Keratinocyte (primary cell): ENCODE measurements around the gene OR10K2. TPM values are rescaled to one million over a fixed set of nuclear protein-coding genes. Genes with fewer than 3 reads are reported as not detected.
"Not testable (repeated sequence)": the region's sequence is repeated elsewhere in the genome, so short reads cannot be mapped to it uniquely, and the experiment has no call there.

Experiments
- DNase-seq: peaks from one replicate; pipeline ENCODE4 v3.0.0-alpha.2; 2011; ENCODE audit warnings: low read depth, missing footprints, low spot score
- FAIRE-seq: peaks from 2 replicates; lab custom pipeline; 2011; peaks lifted over from hg19 to GRCh38; lab: Jason Lieb, UNC
- H2AFZ ChIP-seq: 2 replicates; pipeline ENCODE4 v1.6.0; 2012; ENCODE audit warnings: low read length, control low read depth, inconsistent platforms; ENCODE audit not compliant: control insufficient read depth
- H3K27ac ChIP-seq: 2 replicates; pipeline ENCODE4 v1.5.1; 2011; ENCODE audit warnings: low read length; ENCODE audit not compliant: control insufficient read depth, insufficient read depth
- H3K27me3 ChIP-seq: 3 replicates; pipeline ENCODE4 v1.6.0; 2011; ENCODE audit warnings: low read length; ENCODE audit not compliant: control insufficient read depth, insufficient read depth; ENCODE audit errors: extremely low read depth
- H3K36me3 ChIP-seq, 2 experiments: 2 replicates in 1 of 2; 3 replicates in 1 of 2; pipeline ENCODE4 v1.5.1; 2011; ENCODE audit warnings: low read length in 2 of 2, mild to moderate bottlenecking in 1 of 2; ENCODE audit not compliant: control insufficient read depth in 2 of 2, insufficient read depth in 2 of 2; ENCODE audit errors: extremely low read depth in 1 of 2
- H3K4me1 ChIP-seq: 3 replicates; pipeline ENCODE4 v1.5.1; 2011; ENCODE audit warnings: low read length; ENCODE audit not compliant: control insufficient read depth, insufficient read depth; ENCODE audit errors: extremely low read depth
- H3K4me2 ChIP-seq: 3 replicates; pipeline ENCODE4 v1.6.0; 2011; ENCODE audit warnings: low read depth, low read length; ENCODE audit not compliant: control insufficient read depth, insufficient read depth; ENCODE audit errors: extremely low read depth
- H3K4me3 ChIP-seq, 3 experiments: fragments of 200-600 bp in 1 of 3; sonication (generic) in 1 of 3; 2 replicates in 2 of 3; 3 replicates in 1 of 3; pipeline ENCODE4 v1.5.1; 2011 to 2016; ENCODE audit warnings: low read length in 3 of 3, mild to moderate bottlenecking in 3 of 3, control low read depth in 2 of 3, inconsistent platforms in 1 of 3, low read depth in 1 of 3, mixed read lengths in 1 of 3, mixed run types in 1 of 3, moderate library complexity in 1 of 3; ENCODE audit not compliant: control insufficient read depth in 2 of 3, insufficient read depth in 2 of 3; ENCODE audit errors: extremely low read depth in 1 of 3
- H3K79me2 ChIP-seq: 2 replicates; pipeline ENCODE4 v1.6.0; 2012; ENCODE audit warnings: low read length; ENCODE audit not compliant: control insufficient read depth, insufficient read depth
- H3K9ac ChIP-seq: 3 replicates; pipeline ENCODE4 v1.6.0; 2011; ENCODE audit warnings: low read length; ENCODE audit not compliant: control insufficient read depth, insufficient read depth; ENCODE audit errors: extremely low read depth
- H3K9me1 ChIP-seq: 3 replicates; pipeline ENCODE4 v1.6.0; 2011; ENCODE audit warnings: low read length; ENCODE audit not compliant: control insufficient read depth, insufficient read depth; ENCODE audit errors: extremely low read depth
- H3K9me3 ChIP-seq: 2 replicates; pipeline ENCODE4 v1.5.1; 2012; ENCODE audit warnings: low read depth, low read length; ENCODE audit not compliant: control insufficient read depth
- H4K20me1 ChIP-seq: 3 replicates; pipeline ENCODE4 v1.6.0; 2011; ENCODE audit warnings: low read length; ENCODE audit not compliant: control insufficient read depth, insufficient read depth; ENCODE audit errors: extremely low read depth
- CTCF ChIP-seq, 3 experiments: IDR thresholded peaks in 1 of 3; conservative IDR thresholded peaks in 1 of 3; optimal IDR thresholded peaks in 1 of 3; 2 replicates in 2 of 3; 3 replicates in 1 of 3; pipeline versions ENCODE3 to v1.5.1; 2011; ENCODE audit warnings: low read length in 3 of 3, mild to moderate bottlenecking in 3 of 3, moderate library complexity in 2 of 3, control low read depth in 1 of 3, inconsistent platforms in 1 of 3; ENCODE audit not compliant: insufficient read depth in 2 of 3; ENCODE audit errors: extremely low read depth in 1 of 3
- EZH2 ChIP-seq: IDR thresholded peaks from one replicate; pipeline ENCODE4 v1.6.1; 2012; ENCODE audit warnings: inconsistent platforms, mild to moderate bottlenecking, low read length, moderate library complexity
- dilution Hi-C: fragments of 300-500 bp; cut with MboI; formaldehyde crosslinking; loops from one replicate; pipeline ENCODE4 v1.7.0; 2020; ENCODE audit warnings: low sequenced_read_pairs; ENCODE audit not compliant: extremely low pct_ligation_motif_present
- polyA plus RNA-seq, 5 experiments: library from polyadenylated mRNA; depleted of rRNA in 3 of 5; stranded (reverse) in 3 of 5; stranded (forward) in 1 of 5; unstranded in 1 of 5; fragments of >200 nt; gene quantifications; 1 replicate in 1 of 5; 2 replicates in 3 of 5; 3 replicates in 1 of 5; pipeline versions ENCODE4 v1.2.1 to v1.2.3, GENCODE V29; 2011 to 2012; ENCODE audit warnings: missing spikeins in 2 of 5, low read depth in 1 of 5, low replicate concordance in 1 of 5

The OR10K2 gene
- polyA plus RNA-seq, 1 donor (not counting 4 experiments of a cell fraction or from before 2014, with no cell fraction given), result not detected

- no peaks in the 10 kb centered on the region for H3K27me3 ChIP-seq
- no peak overlapping the region for H3K4me2 ChIP-seq
- H3K79me2 ChIP-seq, result no peaks in the 10 kb centered on the region
- H3K4me1 ChIP-seq, result no peaks in the 10 kb centered on the region
- DNase-seq, result no peak
- no peak overlapping the region for H3K4me3 ChIP-seq
- H4K20me1 ChIP-seq, result no peaks in the 10 kb centered on the region
- no peaks in the 10 kb centered on the region for H3K9me3 ChIP-seq
- no peak for TF ChIP-seq CTCF (optimal IDR thresholded peaks at IDR 0.05 in 1 of 3, IDR thresholded peaks at IDR 0.05 in 1 of 3, conservative IDR thresholded peaks at IDR 0.05 in 1 of 3; ENCODE audit: extremely low read depth in 1 of 3, insufficient read depth in 2 of 3, low read length in 3 of 3)
- no peak for TF ChIP-seq EZH2
- H3K27ac ChIP-seq, result no peak overlapping the region
- no peak for FAIRE-seq
- H3K36me3 ChIP-seq, result no peaks in the 10 kb centered on the region
- dilution Hi-C loops, result no loop called here
- H3K9ac ChIP-seq, result no peak overlapping the region
- no peaks in the 10 kb centered on the region for H3K9me1 ChIP-seq
- H2AFZ ChIP-seq, result no peak overlapping the region
Observed at GRCh38 chr1:158374860-158375259, 51.2 kb downstream of the OR10K2 start.

GRCh38 chr1:158374101-158374500, 51.9 kb downstream of the OR10K2 start:
- H3K27me3 ChIP-seq, H3K9ac ChIP-seq, H3K36me3 ChIP-seq, H3K79me2 ChIP-seq, H3K4me3 ChIP-seq, H3K4me2 ChIP-seq, DNase-seq, H4K20me1 ChIP-seq, H3K9me1 ChIP-seq, FAIRE-seq, H3K9me3 ChIP-seq, H3K27ac ChIP-seq, H2AFZ ChIP-seq, dilution Hi-C loops, H3K4me1 ChIP-seq: not testable (repeated sequence)
